ENCODE results near the gene ANGEL2.
"Not testable (repeated sequence)": the region's sequence is repeated elsewhere in the genome, so short reads cannot be mapped to it uniquely, and the experiment has no call there.

ANGEL2 gene

DNA sequence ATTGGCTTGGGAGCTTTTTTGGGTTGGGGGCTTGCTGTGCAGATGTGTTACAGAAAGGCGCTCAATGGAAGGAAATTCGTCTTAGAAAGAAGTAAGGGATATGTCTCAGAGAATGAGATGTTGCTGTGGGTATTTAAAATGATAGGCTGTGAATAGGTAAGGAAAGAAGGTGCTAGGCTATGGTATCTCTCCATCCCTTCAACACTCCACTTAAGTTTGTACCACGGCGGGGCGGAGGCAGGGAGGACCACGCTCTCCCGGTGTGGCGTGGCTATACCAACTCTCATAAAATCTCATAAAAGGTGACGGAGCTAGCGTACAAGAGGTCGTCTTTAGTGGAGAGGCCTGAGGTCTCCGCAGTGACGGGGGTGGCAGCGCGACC, 35.1 kb upstream of the ANGEL2 start:
- Histone ChIP-seq H3K4me3 (ENCODE audit: low read depth in 1 of 2, low read length in 1 of 2) (peak overlapping the region; percentile 86 to 95), H3K27ac (peak overlapping the region; percentile 84), H3K36me3 (no peaks in the 10 kb centered on the region), H3K9me3 (no peaks in the 10 kb centered on the region), H3K27me3 (peaks cover 20% of the 10 kb centered on the region), H3K4me1 (ENCODE audit: control insufficient read depth in 1 of 2, insufficient read depth in 1 of 2, low read depth in 1 of 2, low read length in 1 of 2) (peaks cover 15% of the 10 kb centered on the region in 2 experiments)
- no peak for TF ChIP-seq CTCF (IDR thresholded peaks at IDR 0.05)

DNA sequence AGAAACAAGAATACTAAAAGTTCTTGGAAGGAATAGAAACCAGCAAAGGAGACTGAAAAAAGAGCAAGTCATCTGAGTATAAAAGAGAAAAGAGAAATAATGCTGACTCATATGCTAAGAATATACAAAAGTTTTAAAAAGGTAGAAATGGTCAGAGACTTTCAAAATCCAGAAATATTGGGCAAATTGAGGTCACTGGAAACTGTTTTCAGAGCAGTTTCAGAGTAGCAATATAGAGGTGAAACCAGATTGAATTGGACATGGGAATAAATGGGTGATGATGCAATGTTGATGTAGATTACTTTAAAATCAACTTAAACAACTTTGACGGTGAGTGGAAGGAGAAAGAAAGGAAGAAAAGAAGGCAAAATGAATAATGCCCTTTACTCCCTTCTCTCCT, 33.6 kb upstream of the ANGEL2 start:
- Histone ChIP-seq H3K27ac (no peak overlapping the region), H3K27me3 (peaks cover 20% of the 10 kb centered on the region)

DNA sequence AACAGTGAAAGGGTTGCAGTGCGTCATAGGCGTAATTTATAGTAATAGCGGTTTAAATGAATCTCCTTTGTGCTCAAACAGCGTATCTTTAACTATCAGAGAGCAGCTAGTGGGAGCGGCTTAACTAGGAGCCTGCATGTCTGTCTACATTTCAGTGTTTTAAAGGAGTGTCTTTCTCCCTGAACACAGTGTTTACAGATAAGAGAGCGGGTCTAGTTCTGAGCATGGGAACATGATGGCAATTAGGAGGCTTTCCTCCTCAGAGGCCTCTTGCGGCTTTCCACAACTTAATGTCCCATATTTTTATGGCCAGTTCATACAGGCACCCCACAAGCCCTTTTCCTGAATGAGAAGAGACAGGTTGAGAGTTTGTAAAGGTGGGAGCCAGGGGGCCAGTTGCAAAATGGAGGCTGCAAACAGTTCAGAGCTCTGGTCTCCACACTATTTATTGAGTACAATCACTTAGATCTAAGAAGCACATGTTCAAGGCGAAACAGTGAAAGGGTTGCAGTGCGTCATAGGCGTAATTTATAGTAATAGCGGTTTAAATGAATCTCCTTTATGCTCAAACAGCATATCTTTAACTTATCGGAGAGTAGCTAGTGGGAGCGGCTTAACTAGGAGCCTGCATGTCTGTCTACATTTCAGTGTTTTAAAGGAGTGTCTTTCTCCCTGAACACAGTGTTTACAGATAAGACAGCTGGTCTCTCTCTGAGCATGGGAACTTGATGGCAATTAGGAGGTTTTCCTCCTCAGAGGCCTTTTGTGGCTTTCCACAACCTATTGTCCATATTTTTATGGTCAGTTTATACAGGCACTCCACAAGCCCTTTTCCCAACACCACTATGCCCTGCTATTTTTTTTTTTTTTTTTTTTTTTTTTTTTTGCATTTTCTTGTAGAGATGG, 29.9 kb upstream of the ANGEL2 start:
- H3K36me3 ChIP-seq; H3K9me3 ChIP-seq; H3K4me1 ChIP-seq (ENCODE audit: control insufficient read depth in 1 of 2, insufficient read depth in 1 of 2, low read depth in 1 of 2, low read length in 1 of 2); H3K27ac ChIP-seq; H3K4me3 ChIP-seq (ENCODE audit: low read depth in 1 of 2, low read length in 1 of 2): not testable (repeated sequence)
- H3K27me3 ChIP-seq: peaks cover 20% of the 10 kb centered on the region

More for the DNA sequence above, 33.6 kb upstream of the ANGEL2 start:
- Histone ChIP-seq H3K4me3 (ENCODE audit: low read depth in 1 of 2, low read length in 1 of 2) (no peak overlapping the region), H3K4me1 (ENCODE audit: control insufficient read depth in 1 of 2, insufficient read depth in 1 of 2, low read depth in 1 of 2, low read length in 1 of 2) (peaks cover 15% of the 10 kb centered on the region in 2 experiments), H3K9me3 (no peaks in the 10 kb centered on the region), H3K36me3 (no peaks in the 10 kb centered on the region)
- TF ChIP-seq CTCF (IDR thresholded peaks at IDR 0.05): no peak

GRCh38 chr1:213041443-213041842, 25.8 kb upstream of the ANGEL2 start:
- no peak overlapping the region for H3K4me3 ChIP-seq (ENCODE audit: low read depth in 1 of 2, low read length in 1 of 2)
- H3K9me3 ChIP-seq: no peaks in the 10 kb centered on the region
- no peak for TF ChIP-seq CTCF (IDR thresholded peaks at IDR 0.05)
- no peaks in the 10 kb centered on the region for H3K36me3 ChIP-seq
- no peaks in the 10 kb centered on the region for H3K27me3 ChIP-seq
- no peak overlapping the region for H3K27ac ChIP-seq
- H3K4me1 ChIP-seq (ENCODE audit: control insufficient read depth in 1 of 2, insufficient read depth in 1 of 2, low read depth in 1 of 2, low read length in 1 of 2): no peaks in the 10 kb centered on the region

- Histone ChIP-seq H3K36me3 (no peaks in the 10 kb centered on the region), H3K27me3 (no peaks in the 10 kb centered on the region), H3K4me1 (ENCODE audit: control insufficient read depth in 1 of 2, insufficient read depth in 1 of 2, low read depth in 1 of 2, low read length in 1 of 2) (no peaks in the 10 kb centered on the region), H3K9me3 (no peaks in the 10 kb centered on the region), H3K4me3 (ENCODE audit: low read depth in 1 of 2, low read length in 1 of 2) (no peak overlapping the region), H3K27ac (no peak overlapping the region)
- TF ChIP-seq CTCF (IDR thresholded peaks at IDR 0.05): no peak
These were observed 19.9 kb upstream of the ANGEL2 start for GRCh38 chr1:213035573-213035972.

GRCh38 chr1:213034713-213035112, 19.0 kb upstream of the ANGEL2 start:
- no peaks in the 10 kb centered on the region for H3K4me1 ChIP-seq (ENCODE audit: control insufficient read depth in 1 of 2, insufficient read depth in 1 of 2, low read depth in 1 of 2, low read length in 1 of 2)
- H3K27ac ChIP-seq: no peak overlapping the region
- H3K9me3 ChIP-seq: no peaks in the 10 kb centered on the region
- H3K27me3 ChIP-seq: peaks cover 6% of the 10 kb centered on the region
- no peak for TF ChIP-seq CTCF (IDR thresholded peaks at IDR 0.05)
- H3K4me3 ChIP-seq (ENCODE audit: low read depth in 1 of 2, low read length in 1 of 2): no peak overlapping the region
- H3K36me3 ChIP-seq: no peaks in the 10 kb centered on the region

Data from neutrophil (primary cell).